Lower leg skin (tissue), 3 donors: ENCODE data around the gene SESTD1.
"Not testable (repeated sequence)": the region's sequence is repeated elsewhere in the genome, so short reads cannot be mapped to it uniquely, and the experiment has no call there.

Experiments used
- CTCF ChIP-seq, 3 donors: fragments of 450-650 bp; IDR thresholded peaks; one replicate each; pipeline ENCODE4 v1.5.1; 2016; ENCODE audit warnings: antibody characterized with exemption in 3 of 3, mild to moderate bottlenecking in 3 of 3, moderate library complexity in 2 of 3
- POLR2A ChIP-seq, 2 donors: fragments of 450-650 bp; IDR thresholded peaks; one replicate each; pipeline ENCODE4 v1.6.1; 2016 to 2017; ENCODE audit warnings: antibody characterized with exemption in 2 of 2, mild to moderate bottlenecking in 1 of 2, moderate library complexity in 1 of 2

DNA sequence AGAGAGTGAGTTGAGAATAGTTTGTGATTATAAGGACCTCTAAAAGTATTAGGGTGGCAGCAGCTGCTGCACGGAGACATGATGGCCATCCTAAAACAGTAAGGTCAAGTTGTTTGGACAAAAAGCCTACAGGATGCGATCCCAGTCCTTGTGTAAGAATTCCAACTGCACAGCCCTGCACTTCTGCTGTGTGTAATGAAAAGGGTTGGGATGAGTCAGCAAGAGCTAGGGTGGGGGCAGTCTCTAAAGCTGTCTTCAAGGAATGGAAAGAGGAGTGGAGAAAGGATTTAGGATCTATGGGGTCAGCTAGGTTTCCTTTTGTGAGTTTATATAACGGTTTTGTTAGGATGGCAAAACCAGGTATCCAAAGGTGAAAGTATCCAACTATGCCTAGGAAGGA, 211.1 kb downstream of the SESTD1 start:
- TF ChIP-seq POLR2A, CTCF (IDR thresholded peaks at IDR 0.05): not testable (repeated sequence)
